ENCODE results near the gene HSPB1.

The HSPB1 gene

DNA sequence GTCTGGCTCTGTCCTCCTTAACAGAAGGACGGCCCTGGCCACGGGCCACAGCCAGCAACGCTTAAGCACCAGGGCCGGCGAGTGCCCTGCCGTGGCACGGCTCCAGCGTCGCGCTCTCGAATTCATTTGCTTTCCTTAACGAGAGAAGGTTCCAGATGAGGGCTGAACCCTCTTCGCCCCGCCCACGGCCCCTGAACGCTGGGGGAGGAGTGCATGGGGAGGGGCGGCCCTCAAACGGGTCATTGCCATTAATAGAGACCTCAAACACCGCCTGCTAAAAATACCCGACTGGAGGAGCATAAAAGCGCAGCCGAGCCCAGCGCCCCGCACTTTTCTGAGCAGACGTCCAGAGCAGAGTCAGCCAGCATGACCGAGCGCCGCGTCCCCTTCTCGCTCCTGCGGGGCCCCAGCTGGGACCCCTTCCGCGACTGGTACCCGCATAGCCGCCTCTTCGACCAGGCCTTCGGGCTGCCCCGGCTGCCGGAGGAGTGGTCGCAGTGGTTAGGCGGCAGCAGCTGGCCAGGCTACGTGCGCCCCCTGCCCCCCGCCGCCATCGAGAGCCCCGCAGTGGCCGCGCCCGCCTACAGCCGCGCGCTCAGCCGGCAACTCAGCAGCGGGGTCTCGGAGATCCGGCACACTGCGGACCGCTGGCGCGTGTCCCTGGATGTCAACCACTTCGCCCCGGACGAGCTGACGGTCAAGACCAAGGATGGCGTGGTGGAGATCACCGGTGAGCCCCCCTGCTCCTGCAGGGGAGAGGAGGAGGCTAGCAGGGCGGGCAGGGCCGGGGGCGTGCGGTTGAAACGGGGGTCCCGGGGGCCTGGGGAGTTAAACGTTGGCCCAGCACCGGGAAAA, at the start of gene HSPB1:
Gene HSPB1, plus strand, starts transcription at position 327 of the 855 bp plus-strand sequence. Its CDS starts 40 bp downstream, at position 367.
- no peak within 1 kb of the TSS for H3K27ac ChIP-seq
- peaks cover 15 to 20% of the 10 kb centered on the region in 2 experiments for H3K4me1 ChIP-seq (ENCODE audit: control insufficient read depth in 1 of 2, insufficient read depth in 1 of 2, low read depth in 1 of 2, low read length in 1 of 2)
- no peaks in the 10 kb centered on the region for H3K9me3 ChIP-seq
- no peaks in the 10 kb centered on the region for H3K36me3 ChIP-seq
- peak within 1 kb of the TSS; percentile 69 to 71 for H3K4me3 ChIP-seq (ENCODE audit: low read depth in 1 of 2, low read length in 1 of 2)
- TF ChIP-seq, protein P1, sequence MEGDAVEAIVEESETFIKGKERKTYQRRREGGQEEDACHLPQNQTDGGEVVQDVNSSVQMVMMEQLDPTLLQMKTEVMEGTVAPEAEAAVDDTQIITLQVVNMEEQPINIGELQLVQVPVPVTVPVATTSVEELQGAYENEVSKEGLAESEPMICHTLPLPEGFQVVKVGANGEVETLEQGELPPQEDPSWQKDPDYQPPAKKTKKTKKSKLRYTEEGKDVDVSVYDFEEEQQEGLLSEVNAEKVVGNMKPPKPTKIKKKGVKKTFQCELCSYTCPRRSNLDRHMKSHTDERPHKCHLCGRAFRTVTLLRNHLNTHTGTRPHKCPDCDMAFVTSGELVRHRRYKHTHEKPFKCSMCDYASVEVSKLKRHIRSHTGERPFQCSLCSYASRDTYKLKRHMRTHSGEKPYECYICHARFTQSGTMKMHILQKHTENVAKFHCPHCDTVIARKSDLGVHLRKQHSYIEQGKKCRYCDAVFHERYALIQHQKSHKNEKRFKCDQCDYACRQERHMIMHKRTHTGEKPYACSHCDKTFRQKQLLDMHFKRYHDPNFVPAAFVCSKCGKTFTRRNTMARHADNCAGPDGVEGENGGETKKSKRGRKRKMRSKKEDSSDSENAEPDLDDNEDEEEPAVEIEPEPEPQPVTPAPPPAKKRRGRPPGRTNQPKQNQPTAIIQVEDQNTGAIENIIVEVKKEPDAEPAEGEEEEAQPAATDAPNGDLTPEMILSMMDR (IDR thresholded peaks at IDR 0.05), result no peak
- peaks cover 47% of the 10 kb centered on the region for H3K27me3 ChIP-seq

DNA sequence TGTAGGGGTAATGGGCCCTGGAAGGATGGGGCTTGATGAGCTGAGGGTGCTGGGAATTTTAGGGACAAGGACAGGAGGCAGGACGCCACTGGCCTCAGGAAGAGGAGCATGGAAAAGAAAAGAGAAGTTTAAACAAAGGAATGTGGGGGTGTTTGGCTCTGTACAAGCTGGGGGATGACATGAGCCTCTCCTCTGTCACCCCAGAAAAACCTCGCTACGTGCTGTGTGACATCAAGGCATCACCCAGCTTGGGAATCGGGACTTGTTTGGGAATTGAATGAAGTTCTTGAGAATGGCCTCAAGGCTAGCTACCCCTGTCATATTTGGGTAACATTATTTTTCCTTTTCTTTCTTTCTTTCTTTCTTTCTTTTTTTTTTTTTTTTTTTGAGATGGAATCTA, 47.7 kb upstream of the HSPB1 start:
- Histone ChIP-seq H3K4me3 (ENCODE audit: low read depth in 1 of 2, low read length in 1 of 2) (no peak overlapping the region), H3K9me3 (no peaks in the 10 kb centered on the region), H3K36me3 (no peaks in the 10 kb centered on the region), H3K27me3 (peaks cover 50% of the 10 kb centered on the region), H3K27ac (no peak overlapping the region), H3K4me1 (ENCODE audit: control insufficient read depth in 1 of 2, insufficient read depth in 1 of 2, low read depth in 1 of 2, low read length in 1 of 2) (no peaks in the 10 kb centered on the region)
- TF ChIP-seq, protein P1 (IDR thresholded peaks at IDR 0.05), result no peak

DNA sequence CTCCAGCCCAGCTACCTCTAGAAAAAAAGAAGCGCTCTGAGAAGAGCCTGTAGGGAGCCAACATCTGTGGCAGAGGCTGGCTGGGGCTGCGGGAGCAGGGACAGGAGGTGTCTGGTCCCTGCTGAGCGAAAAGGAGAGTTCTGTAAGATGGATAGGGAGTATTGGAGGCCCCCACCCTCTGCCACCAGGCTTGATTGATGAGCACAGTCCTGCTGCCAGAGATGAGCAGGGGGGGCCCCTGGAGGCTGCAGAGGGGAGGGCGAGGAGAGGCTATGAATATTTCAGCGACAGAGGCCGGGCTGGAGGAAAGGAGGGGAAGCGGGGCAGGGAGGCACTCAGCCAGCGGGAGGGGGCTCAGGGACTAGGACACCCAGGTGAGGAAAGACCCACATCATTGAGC, 44.5 kb upstream of the HSPB1 start:
- peaks cover 75% of the 10 kb centered on the region for H3K27me3 ChIP-seq
- no peaks in the 10 kb centered on the region for H3K36me3 ChIP-seq
- no peak overlapping the region for H3K4me3 ChIP-seq (ENCODE audit: low read depth in 1 of 2, low read length in 1 of 2)
- H3K4me1 ChIP-seq (ENCODE audit: control insufficient read depth in 1 of 2, insufficient read depth in 1 of 2, low read depth in 1 of 2, low read length in 1 of 2), result no peaks in the 10 kb centered on the region
- no peak overlapping the region for H3K27ac ChIP-seq
- no peaks in the 10 kb centered on the region for H3K9me3 ChIP-seq
- TF ChIP-seq, protein P1 (IDR thresholded peaks at IDR 0.05), result no peak

DNA sequence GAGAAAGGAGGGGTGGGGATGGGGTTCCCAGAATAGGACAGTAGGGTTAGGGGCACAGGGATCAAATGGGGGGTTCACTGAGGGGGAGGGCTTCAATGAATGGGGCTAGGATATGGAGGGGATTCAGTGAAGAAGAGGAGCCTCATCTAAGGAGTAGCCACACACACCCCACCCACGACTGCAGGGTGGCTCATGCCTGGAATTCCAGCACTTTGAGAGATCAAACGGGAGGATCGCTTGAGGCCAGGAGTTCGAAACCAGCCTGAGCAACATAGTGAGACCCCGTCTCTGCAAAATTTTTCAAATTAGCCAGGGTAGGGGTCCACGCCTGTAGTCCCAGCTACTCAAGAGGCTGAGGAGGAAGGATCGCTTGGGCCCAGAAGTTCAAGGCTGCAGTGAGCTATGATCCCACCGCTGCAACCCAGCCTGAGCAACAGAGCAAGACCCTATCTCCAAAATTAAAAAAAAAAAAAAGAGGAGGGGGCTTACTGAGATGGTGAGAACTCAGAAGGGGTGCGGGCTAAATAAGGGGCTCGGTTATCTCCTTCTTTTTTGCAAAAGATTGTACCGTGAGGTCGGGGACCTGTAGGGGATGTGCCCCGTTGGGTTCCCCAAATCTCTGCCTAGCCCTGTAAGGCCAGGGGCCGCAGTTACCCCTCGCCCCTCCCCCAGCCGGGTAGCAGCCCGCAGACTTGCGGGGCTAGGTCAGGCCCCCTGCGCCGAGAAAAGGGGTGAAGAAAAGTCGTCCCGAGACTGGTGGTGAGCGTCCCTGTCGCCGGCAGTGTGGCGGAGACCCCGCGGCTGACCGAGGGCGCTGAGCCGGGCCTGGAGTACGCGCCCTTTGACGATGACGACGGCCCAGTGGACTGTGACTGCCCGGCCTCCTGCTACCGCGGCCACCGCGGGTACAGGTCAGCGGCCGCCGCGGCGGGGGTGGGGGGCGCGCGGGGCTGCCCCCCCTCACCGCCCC, 43.1 kb upstream of the HSPB1 start:
- TF ChIP-seq, protein P1 (IDR thresholded peaks at IDR 0.05), result no peak
- H3K27me3 ChIP-seq, result peaks cover 79% of the 10 kb centered on the region
- H3K27ac ChIP-seq, result no peak overlapping the region
- no peaks in the 10 kb centered on the region for H3K4me1 ChIP-seq (ENCODE audit: control insufficient read depth in 1 of 2, insufficient read depth in 1 of 2, low read depth in 1 of 2, low read length in 1 of 2)
- no peaks in the 10 kb centered on the region for H3K9me3 ChIP-seq
- H3K36me3 ChIP-seq, result no peaks in the 10 kb centered on the region
- peak overlapping the region in 1 of 2 experiments; percentile 7 for H3K4me3 ChIP-seq (ENCODE audit: low read depth in 1 of 2, low read length in 1 of 2)

DNA sequence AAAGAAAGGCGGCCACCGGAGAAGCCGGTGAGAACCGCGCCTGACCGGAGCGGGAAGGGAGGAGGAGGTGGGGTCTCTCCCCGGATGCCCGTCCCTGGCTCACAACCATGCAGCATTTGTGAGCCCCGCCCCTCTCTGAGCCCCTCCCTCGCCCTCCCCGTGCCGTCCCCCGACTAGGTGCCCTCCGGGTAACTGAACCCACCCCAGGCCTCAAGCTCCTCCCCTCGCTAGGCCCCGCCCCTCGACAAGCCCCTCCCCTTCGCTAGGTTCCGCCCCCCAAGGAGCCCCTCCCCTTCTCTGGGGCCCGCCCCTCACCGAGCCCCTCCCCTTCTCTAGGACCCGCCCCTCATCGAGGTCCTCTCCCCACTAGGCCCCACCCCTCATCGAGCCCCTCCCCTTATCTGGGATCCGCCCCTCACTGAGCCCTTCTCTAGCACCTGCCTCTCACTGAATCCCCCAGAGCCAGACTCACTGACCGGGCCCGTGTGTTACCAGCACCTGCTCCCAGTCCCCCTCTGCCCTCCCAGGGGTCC, 42.2 kb upstream of the HSPB1 start:
- Histone ChIP-seq H3K4me3 (ENCODE audit: low read depth in 1 of 2, low read length in 1 of 2) (peak overlapping the region in 1 of 2 experiments; percentile 7), H3K27me3 (peaks cover 83% of the 10 kb centered on the region), H3K4me1 (ENCODE audit: control insufficient read depth in 1 of 2, insufficient read depth in 1 of 2, low read depth in 1 of 2, low read length in 1 of 2) (no peaks in the 10 kb centered on the region), H3K27ac (no peak overlapping the region), H3K36me3 (no peaks in the 10 kb centered on the region), H3K9me3 (no peaks in the 10 kb centered on the region)
- TF ChIP-seq, protein P1 (IDR thresholded peaks at IDR 0.05), result no peak
